GM18951 (cell line): ENCODE results near the gene SLC19A1.

Experiments used
- POLR2A ChIP-seq: IDR thresholded peaks from 4 replicates; pipeline ENCODE4 v1.6.1; 2011; ENCODE audit warnings: mild to moderate bottlenecking; ENCODE audit not compliant: insufficient read length, insufficient read depth; ENCODE audit errors: extremely low read depth
- in situ Hi-C: fragments of 300-500 bp; cut with MboI; formaldehyde crosslinking; loops from one replicate; pipeline ENCODE4 v1.12.0; 2022; ENCODE audit warnings: low sequenced_read_pairs, mixed read lengths, inconsistent platforms; ENCODE audit not compliant: unreplicated experiment

SLC19A1 gene

GRCh38 chr21:45525153-45525909 lies 16.9 kb downstream of the SLC19A1 start:
- no peak for TF ChIP-seq POLR2A
- in situ Hi-C loops = no loop called here

- no peak for TF ChIP-seq POLR2A
- in situ Hi-C loops = no loop called here
These were observed 17.5 kb downstream of the SLC19A1 start for GRCh38 chr21:45524756-45525152.

DNA sequence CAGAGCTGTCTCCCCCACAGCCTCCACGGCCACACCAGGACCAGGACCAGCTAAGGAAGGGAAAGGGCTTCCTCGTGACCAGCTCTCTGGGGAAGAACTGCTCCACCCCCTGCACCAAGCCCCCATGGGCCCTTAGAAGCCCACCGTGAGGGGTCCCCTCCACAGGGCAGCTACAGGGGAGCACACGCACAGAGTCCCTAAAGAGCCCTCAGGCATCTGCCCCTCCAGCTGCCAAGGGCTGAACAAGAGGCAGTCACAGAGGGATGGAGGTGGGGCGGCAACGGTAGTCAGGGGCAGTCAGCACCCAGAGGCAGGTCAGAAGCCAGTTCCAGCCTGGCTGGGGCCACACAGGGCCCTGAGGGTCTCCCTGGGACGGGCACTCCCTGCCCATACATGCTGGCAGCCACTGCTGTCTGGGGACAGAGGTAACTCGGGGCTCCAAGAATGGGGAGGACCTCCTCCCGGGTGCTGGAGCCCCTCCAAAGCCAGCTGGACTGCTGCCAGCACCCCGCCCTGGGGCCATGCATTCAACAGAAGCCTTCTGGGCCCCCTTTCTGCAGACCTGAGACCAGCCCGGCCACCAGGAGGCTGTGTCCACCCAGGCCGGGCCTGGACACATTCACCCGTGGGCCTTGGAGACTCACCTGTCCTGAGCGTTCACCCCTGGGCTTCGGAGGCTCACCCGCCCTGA lies 18.7 kb downstream of the SLC19A1 start:
- TF ChIP-seq POLR2A = no peak
- in situ Hi-C loops = no loop called here

DNA sequence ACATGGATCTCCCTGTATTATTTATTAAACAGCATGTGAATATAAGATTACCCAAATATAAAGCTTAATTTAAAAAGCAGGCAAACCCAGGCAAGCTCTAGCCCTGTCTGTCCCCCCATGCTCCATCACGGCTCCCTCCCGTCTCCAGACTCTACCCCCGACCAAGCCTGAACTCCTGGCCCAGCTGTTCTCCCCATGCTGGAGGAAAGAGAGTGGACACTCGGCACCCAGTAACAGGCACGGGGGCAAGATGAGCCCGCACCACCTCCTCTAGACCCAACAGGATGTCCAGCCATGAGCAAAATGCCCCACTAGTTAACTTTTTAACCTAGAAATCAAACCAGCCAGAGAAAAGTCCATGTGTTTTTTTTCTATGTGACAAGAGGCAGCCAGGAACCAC lies 19.3 kb downstream of the SLC19A1 start:
- in situ Hi-C loops = no loop called here
- no peak for TF ChIP-seq POLR2A

DNA sequence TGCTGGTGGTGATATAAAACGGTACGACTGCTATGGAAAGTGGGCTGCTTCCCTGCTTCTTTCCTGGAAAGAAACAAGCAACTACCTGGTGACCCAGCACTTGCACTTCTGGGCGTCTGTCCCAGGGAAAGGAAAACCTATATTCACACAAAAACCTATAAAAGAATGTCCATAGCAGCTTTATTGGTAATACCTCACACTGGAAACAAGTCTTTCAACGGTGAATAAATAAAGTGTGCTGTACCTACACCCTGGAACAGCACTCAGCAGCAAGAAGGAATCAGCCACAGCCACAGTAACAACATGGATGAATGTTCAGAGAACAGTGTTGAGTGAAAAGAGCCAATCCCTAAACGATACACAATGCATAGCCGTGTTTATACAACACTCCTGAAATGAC lies 19.9 kb downstream of the SLC19A1 start:
- in situ Hi-C loops = no loop called here
- no peak for TF ChIP-seq POLR2A

- TF ChIP-seq POLR2A = no peak
- in situ Hi-C loops = no loop called here
These were observed 21.0 kb downstream of the SLC19A1 start for GRCh38 chr21:45521241-45521640.

DNA sequence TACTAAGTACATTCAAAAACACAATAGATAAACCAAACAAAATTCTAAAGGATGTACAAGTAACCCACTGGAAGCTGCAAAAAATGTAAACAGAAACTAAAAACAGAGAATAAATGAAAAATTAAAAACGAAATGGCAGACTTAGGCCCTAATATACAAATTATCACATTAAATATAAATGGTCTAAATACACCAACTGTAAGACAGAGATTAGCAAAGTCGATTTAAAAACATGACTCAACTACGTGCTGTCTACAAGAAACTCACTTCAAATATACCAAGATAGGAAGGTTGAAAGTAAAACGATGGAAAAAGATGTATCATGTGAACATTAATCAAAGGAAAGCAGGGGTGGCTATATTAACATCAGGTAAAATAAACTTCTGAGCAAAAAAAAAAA lies 23.1 kb downstream of the SLC19A1 start:
- in situ Hi-C loops = no loop called here
- TF ChIP-seq POLR2A = no peak

GRCh38 chr21:45518742-45519141 lies 23.5 kb downstream of the SLC19A1 start:
- in situ Hi-C loops = no loop called here
- TF ChIP-seq POLR2A = no peak

DNA sequence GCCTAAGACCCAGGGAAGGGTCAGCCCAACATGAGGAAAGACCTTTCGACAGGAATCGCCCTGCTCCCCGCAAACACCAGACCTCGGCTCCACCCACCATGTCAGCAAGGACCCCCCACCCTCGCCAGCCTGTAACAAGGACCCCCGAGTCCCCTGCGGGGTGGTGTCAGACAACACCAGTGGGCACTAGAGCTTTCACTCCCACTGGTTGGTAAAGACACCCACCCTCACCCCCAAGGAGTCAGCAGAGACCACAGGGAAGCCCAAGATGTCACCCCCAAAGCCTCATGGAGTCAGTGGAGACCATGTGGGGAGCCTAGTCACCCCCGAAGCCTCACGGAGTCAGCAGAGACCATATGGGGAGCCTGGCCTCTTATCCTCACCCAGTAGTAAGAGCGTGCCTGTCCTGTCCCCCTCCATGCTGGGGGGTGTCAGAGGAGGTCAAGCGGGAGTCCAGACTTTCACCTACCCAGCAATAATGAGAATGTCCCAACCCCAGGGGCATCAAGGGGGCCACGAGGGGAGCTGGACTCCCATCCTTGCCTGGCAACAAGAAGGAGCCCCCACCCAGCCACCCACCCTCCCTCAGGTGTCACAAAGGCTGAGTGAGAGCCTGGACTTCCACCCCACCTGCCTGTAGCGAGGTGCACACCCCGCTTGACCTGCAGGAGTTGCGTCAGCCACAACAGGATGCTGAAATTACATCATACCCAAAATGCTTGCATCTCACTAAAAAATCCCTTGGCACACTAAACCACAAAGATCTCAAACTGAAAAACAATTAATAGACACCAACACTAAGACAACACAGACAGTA lies 24.8 kb downstream of the SLC19A1 start:
- in situ Hi-C loops = no loop called here
- no peak for TF ChIP-seq POLR2A

DNA sequence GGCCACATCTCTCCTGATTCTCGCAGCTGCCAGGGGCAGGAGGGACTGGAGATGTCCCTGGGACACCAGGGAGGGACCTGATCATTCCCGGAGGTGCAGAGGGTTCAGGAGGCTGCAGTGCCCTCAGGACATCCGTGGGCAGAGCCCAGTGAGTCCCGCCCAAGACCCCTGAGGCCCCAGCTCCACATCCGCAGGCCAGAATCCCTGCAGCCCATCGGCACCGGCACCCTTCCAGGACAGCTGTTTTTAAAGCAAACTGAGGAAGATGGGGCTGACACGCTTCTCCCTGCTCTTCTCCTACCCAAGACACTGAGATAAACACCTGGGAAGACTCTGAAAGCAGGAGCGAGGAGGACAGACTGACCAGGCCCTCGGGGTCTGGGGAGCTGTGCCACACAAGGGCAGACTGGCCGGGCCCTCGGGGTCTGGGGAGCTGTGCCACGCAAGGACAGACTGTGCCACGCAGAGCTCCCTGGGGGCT lies 25.5 kb downstream of the SLC19A1 start:
- TF ChIP-seq POLR2A = no peak

DNA sequence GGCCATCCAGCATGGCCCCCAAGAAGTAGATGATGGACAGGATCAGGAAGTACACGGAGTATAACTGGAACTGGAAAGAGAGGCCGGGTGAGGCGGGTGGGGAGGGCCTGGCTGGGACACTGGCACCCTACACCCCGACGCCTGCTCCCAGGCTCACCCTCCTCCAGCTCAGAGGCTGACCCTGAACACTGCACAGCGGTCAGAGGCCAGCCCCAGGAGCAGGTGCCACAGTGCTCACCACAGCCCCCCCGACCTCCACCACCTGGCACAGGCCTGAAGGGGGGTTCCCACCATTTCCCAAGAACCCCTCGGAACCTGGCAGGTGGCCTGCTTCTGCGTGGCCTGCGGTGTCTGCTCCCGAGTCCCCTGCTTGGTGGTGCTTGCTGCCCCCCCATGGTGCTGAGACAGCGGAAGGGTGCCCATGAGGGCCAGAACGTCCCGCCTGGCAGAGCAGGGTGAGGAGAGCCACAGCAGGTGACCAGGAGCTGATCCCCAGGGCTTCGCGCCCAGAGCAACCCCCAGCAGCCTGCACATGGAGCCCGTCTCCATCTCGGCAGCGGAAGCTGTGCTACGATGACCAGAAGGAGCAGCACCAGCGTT lies 26.1 kb downstream of the SLC19A1 start:
- no peak for TF ChIP-seq POLR2A
- in situ Hi-C loops = no loop called here

More for the DNA sequence above, 25.5 kb downstream of the SLC19A1 start:
- in situ Hi-C loops = no loop called here

DNA sequence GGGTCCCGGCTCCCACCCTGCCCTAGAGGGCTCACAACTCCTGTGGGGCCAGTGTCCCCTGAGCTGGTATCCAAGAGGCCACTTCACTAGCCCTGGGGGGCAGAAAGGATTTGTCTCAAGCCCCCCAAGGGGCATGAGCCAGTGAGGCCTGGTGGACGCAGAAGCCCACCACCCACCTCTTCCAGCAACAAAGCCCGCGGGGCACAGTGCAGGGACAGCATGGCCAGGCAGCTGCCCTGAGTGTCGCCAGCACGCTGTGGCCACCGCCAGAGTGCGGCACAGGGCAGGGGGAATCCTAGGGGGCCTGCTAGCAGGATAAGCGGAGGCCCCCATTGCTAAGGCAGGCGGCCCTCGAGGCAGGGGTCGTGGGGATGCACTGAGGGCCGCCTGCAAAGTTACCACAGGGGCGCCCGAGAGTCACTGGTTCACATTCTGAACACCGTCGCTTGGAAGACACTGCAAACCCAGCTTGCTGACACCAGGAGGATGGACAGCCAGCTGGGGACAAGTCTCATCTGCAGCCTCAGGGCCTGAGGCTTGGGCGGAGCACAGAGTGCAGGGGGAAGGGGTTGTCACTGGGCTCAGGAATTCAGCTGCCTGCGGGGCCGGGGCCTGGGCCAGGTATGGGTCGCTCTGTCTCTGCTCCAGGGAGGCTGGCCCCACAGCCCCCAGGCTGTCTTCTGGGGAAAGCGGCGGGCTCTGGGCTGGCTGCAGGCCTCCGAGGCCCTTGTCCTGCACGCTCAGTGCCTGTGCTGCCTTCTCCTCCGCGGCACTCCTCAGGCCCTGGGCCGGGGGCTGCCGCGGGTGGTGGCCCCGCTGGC lies 26.8 kb downstream of the SLC19A1 start:
- in situ Hi-C loops = no loop called here

More for the DNA sequence above, 26.8 kb downstream of the SLC19A1 start:
- TF ChIP-seq POLR2A = no peak
